HEK293 (cell line): ENCODE measurements around the gene CRYAB.

Experiments used
- CTCF ChIA-PET: fragments of 350-600 bp; formaldehyde crosslinking; extraction: SDS; loops from one replicate; lab custom pipeline; 2021; ENCODE audit warnings: antibody characterized with exemption; lab: Yijun Ruan, JAX
- POLR2A ChIA-PET: fragments of 300-600 bp; formaldehyde crosslinking; extraction: SDS; loops from one replicate; lab custom pipeline; 2020; ENCODE audit warnings: antibody characterized with exemption, inconsistent platforms; lab: Yijun Ruan, JAX
- H3K27ac ChIP-seq: fragments of 200-500 bp; sonication (Bioruptor generic); 2 replicates; pipeline ENCODE4 v1.5.1; 2014; ENCODE audit warnings: low read depth, low read length, control low read depth, inconsistent platforms; ENCODE audit errors: extremely low read depth
- H3K36me3 ChIP-seq, 2 experiments: fragments of 200-500 bp in 1 of 2; sonication (Bioruptor generic) in 1 of 2; 1 replicate in 1 of 2; 2 replicates in 1 of 2; pipeline ENCODE4 v1.5.1; 2014 to 2017; ENCODE audit warnings: inconsistent platforms in 2 of 2, low read length in 2 of 2; ENCODE audit not compliant: control insufficient read depth in 2 of 2, insufficient read depth in 1 of 2
- H3K4me1 ChIP-seq: fragments of 200-500 bp; sonication (Bioruptor generic); 2 replicates; pipeline ENCODE4 v1.5.1; 2014; ENCODE audit warnings: mild to moderate bottlenecking, low read length, inconsistent platforms; ENCODE audit not compliant: control insufficient read depth, insufficient read depth
- H3K4me3 ChIP-seq: 2 replicates; pipeline ENCODE4 v1.5.1; 2011; ENCODE audit warnings: low read depth, mild to moderate bottlenecking, control low read depth, low read length, moderate library complexity
- H3K9me3 ChIP-seq: fragments of 200-500 bp; sonication (Bioruptor generic); 2 replicates; pipeline ENCODE4 v1.5.1; 2014; ENCODE audit warnings: low read depth, low read length, inconsistent platforms; ENCODE audit not compliant: control insufficient read depth, insufficient read depth
- ELK4 ChIP-seq: IDR thresholded peaks from 2 replicates; pipeline ENCODE4 v1.6.1; 2011; ENCODE audit warnings: mild to moderate bottlenecking, low read depth, low read length, borderline replicate concordance
- HIC1 ChIP-seq: fragments of 450-650 bp; formaldehyde crosslinking; IDR thresholded peaks from 2 replicates; pipeline ENCODE4 v1.5.1; 2016; ENCODE audit warnings: missing biosample characterization, missing genetic modification characterization
- IKZF3 ChIP-seq: fragments of 450-650 bp; IDR thresholded peaks from 2 replicates; pipeline ENCODE4 v1.5.0; 2018; ENCODE audit warnings: missing biosample characterization, mild to moderate bottlenecking, missing genetic modification characterization, moderate library complexity
- PRDM1 ChIP-seq: fragments of 450-650 bp; formaldehyde crosslinking; IDR thresholded peaks from 2 replicates; pipeline ENCODE4; 2016; ENCODE audit warnings: missing biosample characterization, missing genetic modification characterization
- PRDM10 ChIP-seq: fragments of 450-650 bp; formaldehyde crosslinking; IDR thresholded peaks from 2 replicates; pipeline ENCODE4 v1.5.1; 2016; ENCODE audit warnings: missing biosample characterization, missing genetic modification characterization
- RBAK ChIP-seq: fragments of 450-650 bp; formaldehyde crosslinking; IDR thresholded peaks from 2 replicates; pipeline ENCODE4 v1.5.1; 2016; ENCODE audit warnings: missing biosample characterization, missing genetic modification characterization
- WT1 ChIP-seq: fragments of 450-650 bp; formaldehyde crosslinking; IDR thresholded peaks from 2 replicates; pipeline ENCODE4 v1.5.1; 2016; ENCODE audit warnings: missing biosample characterization, missing genetic modification characterization
- YY1 ChIP-seq: fragments of 450-650 bp; formaldehyde crosslinking; IDR thresholded peaks from 2 replicates; pipeline ENCODE4 v1.5.1; 2018; ENCODE audit warnings: missing biosample characterization, missing genetic modification characterization
- ZBTB1 ChIP-seq: fragments of 450-650 bp; formaldehyde crosslinking; IDR thresholded peaks from 2 replicates; pipeline ENCODE4 v1.5.1; 2016; ENCODE audit warnings: missing biosample characterization, missing genetic modification characterization
- ZFHX2 ChIP-seq: fragments of 450-650 bp; formaldehyde crosslinking; conservative IDR thresholded peaks from 2 replicates; pipeline ENCODE4 v1.5.1; 2016; ENCODE audit warnings: missing biosample characterization, missing genetic modification characterization
- ZFP3 ChIP-seq: fragments of 450-650 bp; formaldehyde crosslinking; IDR thresholded peaks from 2 replicates; pipeline ENCODE4 v1.5.1; 2016; ENCODE audit warnings: low read depth, missing biosample characterization, missing genetic modification characterization
- ZNF335 ChIP-seq: fragments of 450-650 bp; formaldehyde crosslinking; conservative IDR thresholded peaks from 2 replicates; pipeline ENCODE4 v1.5.1; 2016; ENCODE audit warnings: missing biosample characterization, missing genetic modification characterization
- ZNF341 ChIP-seq: fragments of 450-650 bp; formaldehyde crosslinking; IDR thresholded peaks from 2 replicates; pipeline ENCODE4; 2016; ENCODE audit warnings: low read depth, missing biosample characterization, missing genetic modification characterization
- ZNF398 ChIP-seq: fragments of 450-650 bp; formaldehyde crosslinking; IDR thresholded peaks from 2 replicates; pipeline ENCODE4 v1.5.1; 2017; ENCODE audit warnings: missing biosample characterization, missing genetic modification characterization
- ZNF449 ChIP-seq: fragments of 450-650 bp; formaldehyde crosslinking; IDR thresholded peaks from 2 replicates; pipeline ENCODE4 v1.5.1; 2017; ENCODE audit warnings: missing biosample characterization, mild to moderate bottlenecking, missing genetic modification characterization, moderate library complexity
- ZNF610 ChIP-seq: fragments of 450-650 bp; formaldehyde crosslinking; IDR thresholded peaks from 2 replicates; pipeline ENCODE4 v1.5.1; 2016; ENCODE audit warnings: missing biosample characterization, missing genetic modification characterization, borderline replicate concordance
- ZNF629 ChIP-seq: fragments of 450-650 bp; formaldehyde crosslinking; IDR thresholded peaks from 2 replicates; pipeline ENCODE4 v1.5.1; 2017; ENCODE audit warnings: missing biosample characterization, missing genetic modification characterization
- ZNF660 ChIP-seq: fragments of 450-650 bp; IDR thresholded peaks from 2 replicates; pipeline ENCODE4 v1.5.1; 2018; ENCODE audit warnings: missing biosample characterization, mild to moderate bottlenecking, missing genetic modification characterization
- ZNF768 ChIP-seq: fragments of 450-650 bp; formaldehyde crosslinking; IDR thresholded peaks from 2 replicates; pipeline ENCODE4 v1.5.1; 2018; ENCODE audit warnings: missing biosample characterization, mild to moderate bottlenecking, missing genetic modification characterization
- ZXDB ChIP-seq: fragments of 450-650 bp; formaldehyde crosslinking; IDR thresholded peaks from 2 replicates; pipeline ENCODE4 v1.5.1; 2016; ENCODE audit warnings: missing biosample characterization, missing genetic modification characterization

CRYAB gene

GRCh38 chr11:111878849-111879636 lies 32.5 kb downstream of the CRYAB start, which contains the start of the genes CFAP68 and FDXACB1 (continued):
- peak; percentile 73 for TF ChIP-seq IKZF3 (tag by site-specific recombination)
- peak; percentile 100 for TF ChIP-seq ZNF629
- no peak for TF ChIP-seq ZBTB1 (tag by site-specific recombination)
- TF ChIP-seq WT1 = 0 out of 2 replicates have a peak, but pooled peaks have one; percentile 24

GRCh38 chr11:111878385-111878848 lies 33.2 kb downstream of the CRYAB start:
- H3K27ac ChIP-seq = peak overlapping the region; percentile 52; the same call in 1 of the 2 replicates
- peak overlapping the region; percentile 65 for H3K4me3 ChIP-seq
- TF ChIP-seq ZNF449 (tag by site-specific recombination) (no peak), PRDM10 (peak; percentile 99), ZNF335 (tag by site-specific recombination) (peak; percentile 56), HIC1 (tag by site-specific recombination) (no peak), ZNF768 (no peak), ZXDB (tag by site-specific recombination) (no peak)
- no peaks in the 10 kb centered on the region for H3K4me1 ChIP-seq
- POLR2A ChIA-PET = interaction anchor here (1.1 kb wide), 1 partner anchor 48 kb away, joined by 4 read pairs; no protein-coding TSS in a partner anchor
- peaks cover 0 to 16% of the 10 kb centered on the region in 2 experiments; a peak in 1 of 3 replicates for H3K36me3 ChIP-seq
- no peaks in the 10 kb centered on the region for H3K9me3 ChIP-seq
- CTCF ChIA-PET = interaction anchor here (0.6 to 2.0 kb wide), 5 partner anchors 33 to 309 kb away, joined by 3 to 19 read pairs (median 3); no protein-coding TSS in a partner anchor

GRCh38 chr11:111871693-111872161 lies 39.8 kb downstream of the CRYAB start:
- no peaks in the 10 kb centered on the region for H3K4me1 ChIP-seq
- ChIA-PET CTCF (interaction anchor here (0.7 to 2.8 kb wide), 6 partner anchors 8 to 152 kb away, joined by 3 to 17 read pairs (median 4); partner anchors contain the start of gene DIXDC1), POLR2A (interaction anchor here (0.5 to 1.8 kb wide), 14 partner anchors 15 to 912 kb away, joined by 3 to 18 read pairs (median 3); no protein-coding TSS in a partner anchor)
- peak overlapping the region; percentile 89 for H3K4me3 ChIP-seq
- no peak overlapping the region for H3K27ac ChIP-seq
- H3K36me3 ChIP-seq = peaks cover 9 to 41% of the 10 kb centered on the region in 2 experiments; a peak in 2 of 3 replicates
- H3K9me3 ChIP-seq = no peaks in the 10 kb centered on the region
- TF ChIP-seq ZFP3 (tag by site-specific recombination) = no peak
- no peak for TF ChIP-seq ZNF398 (tag by site-specific recombination)
- TF ChIP-seq ELK4 = no peak
- 0 out of 2 replicates have a peak, but pooled peaks have one; percentile 8 for TF ChIP-seq ZNF610
- TF ChIP-seq ZFHX2 = no peak
- no peak for TF ChIP-seq ZNF660 (tag by site-specific recombination)
- peak; percentile 64 for TF ChIP-seq ZNF341 (tag by site-specific recombination)
- no peak for TF ChIP-seq RBAK
- no peak for TF ChIP-seq YY1
- TF ChIP-seq WT1 = no peak
- peak; percentile 10; the same call in 1 of the 2 replicates for TF ChIP-seq ZNF335 (tag by site-specific recombination)
- TF ChIP-seq PRDM1 (tag by site-specific recombination) = no peak
